Measurements from ENCODE around the gene ERMAP.

Gene ERMAP

DNA sequence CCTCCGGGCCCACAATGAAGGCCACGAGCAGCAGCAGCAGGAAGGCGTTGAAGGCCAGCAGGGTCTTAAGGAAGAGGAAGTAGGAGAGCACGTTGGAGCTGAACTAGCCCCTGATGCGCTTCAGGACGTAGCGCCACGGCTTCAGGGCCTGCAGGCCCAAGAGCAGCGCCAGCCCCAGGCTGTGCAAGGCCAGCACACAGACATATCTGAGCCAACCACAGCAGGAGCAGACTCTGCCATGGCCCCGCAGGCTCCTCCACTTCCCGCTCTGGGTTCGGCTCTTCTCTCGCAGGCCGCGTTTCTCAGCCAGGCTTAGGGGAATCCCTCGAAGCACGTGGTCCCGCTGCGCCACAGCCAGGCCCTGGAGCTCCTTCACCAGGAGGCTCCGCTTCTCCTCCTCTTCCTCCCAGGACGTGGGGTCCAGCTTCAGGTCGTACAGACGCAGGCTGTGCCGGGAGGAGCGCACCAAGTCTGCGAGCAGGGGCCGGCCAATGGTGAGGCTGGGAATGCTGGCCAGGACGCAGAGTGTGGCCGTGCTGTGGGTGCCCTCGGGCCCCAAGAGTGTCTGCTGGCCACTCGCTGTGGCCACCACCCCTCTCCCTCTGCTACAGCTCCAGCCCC lies 71.2 kb downstream of the ERMAP start:
- H3K27ac ChIP-seq, result no peak overlapping the region
- no peak for DNase-seq (ENCODE audit: low spot score)
- no peak overlapping the region for H3K4me3 ChIP-seq
- TF ChIP-seq, protein P1, sequence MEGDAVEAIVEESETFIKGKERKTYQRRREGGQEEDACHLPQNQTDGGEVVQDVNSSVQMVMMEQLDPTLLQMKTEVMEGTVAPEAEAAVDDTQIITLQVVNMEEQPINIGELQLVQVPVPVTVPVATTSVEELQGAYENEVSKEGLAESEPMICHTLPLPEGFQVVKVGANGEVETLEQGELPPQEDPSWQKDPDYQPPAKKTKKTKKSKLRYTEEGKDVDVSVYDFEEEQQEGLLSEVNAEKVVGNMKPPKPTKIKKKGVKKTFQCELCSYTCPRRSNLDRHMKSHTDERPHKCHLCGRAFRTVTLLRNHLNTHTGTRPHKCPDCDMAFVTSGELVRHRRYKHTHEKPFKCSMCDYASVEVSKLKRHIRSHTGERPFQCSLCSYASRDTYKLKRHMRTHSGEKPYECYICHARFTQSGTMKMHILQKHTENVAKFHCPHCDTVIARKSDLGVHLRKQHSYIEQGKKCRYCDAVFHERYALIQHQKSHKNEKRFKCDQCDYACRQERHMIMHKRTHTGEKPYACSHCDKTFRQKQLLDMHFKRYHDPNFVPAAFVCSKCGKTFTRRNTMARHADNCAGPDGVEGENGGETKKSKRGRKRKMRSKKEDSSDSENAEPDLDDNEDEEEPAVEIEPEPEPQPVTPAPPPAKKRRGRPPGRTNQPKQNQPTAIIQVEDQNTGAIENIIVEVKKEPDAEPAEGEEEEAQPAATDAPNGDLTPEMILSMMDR (IDR thresholded peaks at IDR 0.05), result no peak

DNA sequence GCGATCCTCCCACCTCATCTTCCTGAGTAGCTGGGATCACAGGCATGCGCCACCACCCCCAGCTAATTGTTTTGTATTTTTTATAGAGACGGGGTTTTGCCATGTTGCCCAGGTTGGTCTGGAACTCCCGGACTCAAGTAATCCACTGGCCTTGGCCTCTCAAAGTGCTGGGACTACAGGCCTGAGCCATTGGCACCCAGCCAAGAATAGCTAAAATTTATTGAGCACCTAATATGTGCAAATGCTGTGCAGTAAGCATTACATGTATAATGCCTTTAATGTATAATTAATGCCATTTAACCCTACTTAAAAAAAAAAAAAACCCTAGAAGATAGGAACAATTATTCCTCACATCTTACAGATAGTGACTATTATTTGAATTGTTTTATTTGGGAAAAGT lies 72.3 kb downstream of the ERMAP start:
- TF ChIP-seq, protein P1 (IDR thresholded peaks at IDR 0.05), result no peak
- DNase-seq (ENCODE audit: low spot score), result no peak
- H3K4me3 ChIP-seq, result no peak overlapping the region
- no peak overlapping the region for H3K27ac ChIP-seq

DNA sequence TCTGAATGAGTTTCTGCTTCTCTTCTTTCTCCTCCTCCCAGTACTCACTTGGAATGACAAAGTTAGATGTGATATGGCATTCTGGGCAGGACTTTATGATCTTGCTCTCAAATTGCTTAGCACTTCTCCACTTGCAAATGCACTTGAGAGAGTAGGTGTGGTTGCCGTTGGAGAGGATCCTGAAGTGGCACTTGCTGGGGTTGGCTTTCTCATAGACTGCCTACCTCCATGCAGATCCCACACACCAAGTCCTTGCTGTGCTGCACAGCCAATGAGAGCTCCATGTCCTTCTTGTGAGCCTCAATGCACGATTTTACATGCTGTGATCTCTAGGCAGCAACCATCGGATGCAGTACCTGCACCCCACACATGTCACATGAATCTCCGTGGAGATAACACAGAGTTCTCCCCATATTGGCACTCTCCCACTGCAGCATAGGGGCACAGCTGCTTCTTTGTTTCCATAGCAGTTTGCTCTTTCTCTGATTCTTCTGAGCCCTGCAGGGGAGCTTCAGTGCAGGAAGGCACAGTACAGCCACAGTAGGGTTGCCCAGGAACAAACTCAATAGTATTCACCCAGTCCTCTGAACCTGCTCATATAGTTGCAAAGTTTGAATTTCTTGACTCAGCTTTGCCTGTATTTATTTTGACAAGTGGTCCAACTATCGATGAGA lies 74.7 kb downstream of the ERMAP start:
- TF ChIP-seq, protein P1 (IDR thresholded peaks at IDR 0.05), result no peak
- DNase-seq (ENCODE audit: low spot score), result no peak
- no peak overlapping the region for H3K4me3 ChIP-seq
- no peak overlapping the region for H3K27ac ChIP-seq
